HL-60 (cell line): ENCODE measurements around the gene PLD5.

Experiments used
- CTCF ChIP-seq: IDR thresholded peaks from one replicate; pipeline ENCODE4 v1.5.1; 2011; ENCODE audit warnings: low read length, control low read depth, inconsistent platforms; ENCODE audit not compliant: insufficient read depth
- GABPA ChIP-seq: IDR thresholded peaks from 2 replicates; pipeline ENCODE4 v1.6.1; 2012; ENCODE audit warnings: low read depth
- POLR2AphosphoS5 ChIP-seq: IDR thresholded peaks from 2 replicates; pipeline ENCODE4 v1.6.1; 2012; ENCODE audit warnings: low read depth
- REST ChIP-seq: IDR thresholded peaks from 2 replicates; pipeline ENCODE4 v1.6.1; 2012; ENCODE audit warnings: low read depth; ENCODE audit not compliant: insufficient replicate concordance
- SPI1 ChIP-seq: IDR thresholded peaks from 2 replicates; pipeline ENCODE4 v1.6.1; 2012; ENCODE audit warnings: low read depth, mild to moderate bottlenecking, borderline replicate concordance

- TF ChIP-seq CTCF (no peak), POLR2AphosphoS5 (no peak), GABPA (no peak), REST (no peak), SPI1 (no peak)
Observed at GRCh38 chr1:242139442-242139841, 385.1 kb downstream of the PLD5 start.
